Measurements from ENCODE around the gene MMADHC. TPM values are rescaled to one million over a fixed set of nuclear protein-coding genes. Genes with fewer than 3 reads are reported as not detected.

MMADHC gene
- total RNA-seq, 1 experiment from 2014 or later, result 149 TPM

- Histone ChIP-seq H2BK12ac (ENCODE audit: insufficient read length, low read depth, low read length) (no peak overlapping the region), H3K14ac (ENCODE audit: insufficient read depth, low read length) (no peak overlapping the region), H3K4ac (ENCODE audit: low read depth, low read length) (no peak overlapping the region), H3K9ac (ENCODE audit: extremely low read depth, insufficient read length, low read length) (no peak overlapping the region), H3K4me2 (ENCODE audit: insufficient read depth, insufficient read length, low read length) (no peak overlapping the region), H2BK15ac (ENCODE audit: low read depth, low read length) (no peak overlapping the region), H3K79me1 (ENCODE audit: insufficient read depth, low read depth, low read length, poor library complexity, severe bottlenecking) (no peaks in the 10 kb centered on the region), H4K5ac (ENCODE audit: insufficient read length, low read depth, low read length) (no peak overlapping the region), H2AFZ (ENCODE audit: low read length) (no peak overlapping the region), H3K56ac (ENCODE audit: insufficient read length, low read depth, low read length) (no peak overlapping the region), H2BK20ac (ENCODE audit: low read depth, low read length, poor library complexity, severe bottlenecking) (no peak overlapping the region), H3K9me3 (ENCODE audit: control insufficient read depth, low read depth, low read length) (no peaks in the 10 kb centered on the region), H4K8ac (replicated peaks; ENCODE audit: insufficient read length, low read depth, low read length) (no peak overlapping the region), H3K27ac (ENCODE audit: insufficient read length, low read depth, low read length) (no peak overlapping the region), H2BK5ac (ENCODE audit: insufficient read length, low read length) (no peak overlapping the region), H2AK5ac (ENCODE audit: insufficient read length, low read length) (no peak overlapping the region), H3K4me1 (ENCODE audit: insufficient read depth, low read length) (no peaks in the 10 kb centered on the region), H3K79me2 (ENCODE audit: insufficient read depth, low read length) (no peaks in the 10 kb centered on the region), H3T11ph (ENCODE audit: low read length) (no peak overlapping the region), H3K18ac (ENCODE audit: insufficient read length, low read depth, low read length) (no peak overlapping the region), H3K23me2 (ENCODE audit: insufficient read length, low read depth, low read length, poor library complexity, severe bottlenecking) (no peaks in the 10 kb centered on the region), H3K23ac (ENCODE audit: insufficient read length, low read depth, low read length) (no peak overlapping the region), H3K27me3 (ENCODE audit: insufficient read depth, low read length) (no peaks in the 10 kb centered on the region), H4K91ac (ENCODE audit: insufficient read length, low read depth, low read length) (no peak overlapping the region), H2BK120ac (ENCODE audit: low read depth, low read length, poor library complexity, severe bottlenecking) (no peak overlapping the region), H4K20me1 (ENCODE audit: control insufficient read depth, insufficient read depth, insufficient read length) (no peaks in the 10 kb centered on the region)
- Mint-ChIP-seq H3K9me3 (no peaks in the 10 kb centered on the region), H3K4me3 (no peak overlapping the region), H3K36me3 (ENCODE audit: insufficient read depth in 1 of 3, low read depth in 3 of 3) (no peaks in the 10 kb centered on the region), H3K27ac (no peak overlapping the region), H3K4me1 (peaks cover 4 to 5% of the 10 kb centered on the region in 2 experiments), H3K27me3 (ENCODE audit: low read depth) (no peaks in the 10 kb centered on the region)
- no CpG with 5 or more reads among the region's 1 CpG for WGBS (ENCODE audit: extremely low coverage, insufficient read length, low lambda C conversion rate)
- no peak for TF ChIP-seq CTCF (conservative IDR thresholded peaks at IDR 0.05)
- DNase-seq, result no peak
These were observed 34.8 kb upstream of the MMADHC start for GRCh38 chr2:149622343-149622742.

All from H9 (cell line).